Measurements from ENCODE around the gene CFAP20. TPM values are rescaled to one million over a fixed set of nuclear protein-coding genes. Genes with fewer than 3 reads are reported as not detected.
A peak's percentile ranks its signal among the peaks of the same experiment; 100 is the strongest.

The CFAP20 gene
- total RNA-seq, 1 experiment from 2014 or later = 60.4 TPM

DNA sequence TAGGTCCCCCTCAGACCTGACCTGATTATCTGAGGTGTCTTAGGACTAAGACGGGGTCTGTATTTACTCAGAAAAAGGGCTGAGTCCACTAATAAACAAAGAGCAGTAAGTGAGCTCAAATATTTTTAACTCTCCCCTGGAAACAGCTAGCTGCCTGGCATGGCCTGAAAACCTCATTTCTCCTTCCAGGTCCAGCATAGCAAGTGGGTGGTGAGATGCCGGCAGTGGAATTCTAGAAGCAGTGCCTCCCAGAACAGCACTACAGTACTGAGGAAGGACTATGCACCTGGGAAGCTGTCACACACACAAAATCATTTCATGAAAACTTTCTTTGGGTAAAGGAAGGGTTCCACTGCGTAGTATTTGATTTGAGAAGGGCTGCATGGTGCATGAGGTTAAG is 29.5 kb upstream of the CFAP20 start:
- Histone ChIP-seq H2AFZ (ENCODE audit: low read length) (no peak overlapping the region), H3K27ac (ENCODE audit: insufficient read length, low read depth, low read length) (no peak overlapping the region), H4K5ac (ENCODE audit: insufficient read length, low read depth, low read length) (no peak overlapping the region), H3K56ac (ENCODE audit: insufficient read length, low read depth, low read length) (no peak overlapping the region), H4K91ac (ENCODE audit: insufficient read length, low read depth, low read length) (no peak overlapping the region), H3K27me3 (ENCODE audit: insufficient read depth, low read length) (no peaks in the 10 kb centered on the region), H3K4ac (ENCODE audit: low read depth, low read length) (no peak overlapping the region), H3K23me2 (ENCODE audit: insufficient read length, low read depth, low read length, poor library complexity, severe bottlenecking) (no peaks in the 10 kb centered on the region), H3K9me3 (ENCODE audit: control insufficient read depth, low read depth, low read length) (no peaks in the 10 kb centered on the region), H2BK12ac (ENCODE audit: insufficient read length, low read depth, low read length) (no peak overlapping the region), H2BK15ac (ENCODE audit: low read depth, low read length) (no peak overlapping the region), H3K23ac (ENCODE audit: insufficient read length, low read depth, low read length) (no peak overlapping the region), H3K4me2 (ENCODE audit: insufficient read depth, insufficient read length, low read length) (no peak overlapping the region), H3K18ac (ENCODE audit: insufficient read length, low read depth, low read length) (no peak overlapping the region), H3K9ac (ENCODE audit: extremely low read depth, insufficient read length, low read length) (no peak overlapping the region), H2BK120ac (ENCODE audit: low read depth, low read length, poor library complexity, severe bottlenecking) (no peak overlapping the region), H3K4me1 (ENCODE audit: insufficient read depth, low read length) (no peaks in the 10 kb centered on the region), H3K79me2 (ENCODE audit: insufficient read depth, low read length) (no peaks in the 10 kb centered on the region), H3T11ph (ENCODE audit: low read length) (no peak overlapping the region), H3K79me1 (ENCODE audit: insufficient read depth, low read depth, low read length, poor library complexity, severe bottlenecking) (no peaks in the 10 kb centered on the region), H4K8ac (replicated peaks; ENCODE audit: insufficient read length, low read depth, low read length) (no peak overlapping the region), H2BK20ac (ENCODE audit: low read depth, low read length, poor library complexity, severe bottlenecking) (no peak overlapping the region), H2AK5ac (ENCODE audit: insufficient read length, low read length) (no peak overlapping the region), H4K20me1 (ENCODE audit: control insufficient read depth, insufficient read depth, insufficient read length) (no peaks in the 10 kb centered on the region), H3K14ac (ENCODE audit: insufficient read depth, low read length) (no peak overlapping the region), H2BK5ac (ENCODE audit: insufficient read length, low read length) (no peak overlapping the region)
- Mint-ChIP-seq H3K36me3 (ENCODE audit: insufficient read depth in 1 of 3, low read depth in 3 of 3) (peaks cover 10 to 41% (median 28%) of the 10 kb centered on the region in 3 experiments; a peak in 6 of 7 replicates), H3K27me3 (ENCODE audit: low read depth) (no peaks in the 10 kb centered on the region), H3K4me1 (no peaks in the 10 kb centered on the region), H3K4me3 (no peak overlapping the region), H3K27ac (peak overlapping the region in 2 of 3 experiments; percentile 14 to 61; a peak in 1 of 7 replicates), H3K9me3 (no peaks in the 10 kb centered on the region)
- DNase-seq = no peak
- TF ChIP-seq, protein P1, sequence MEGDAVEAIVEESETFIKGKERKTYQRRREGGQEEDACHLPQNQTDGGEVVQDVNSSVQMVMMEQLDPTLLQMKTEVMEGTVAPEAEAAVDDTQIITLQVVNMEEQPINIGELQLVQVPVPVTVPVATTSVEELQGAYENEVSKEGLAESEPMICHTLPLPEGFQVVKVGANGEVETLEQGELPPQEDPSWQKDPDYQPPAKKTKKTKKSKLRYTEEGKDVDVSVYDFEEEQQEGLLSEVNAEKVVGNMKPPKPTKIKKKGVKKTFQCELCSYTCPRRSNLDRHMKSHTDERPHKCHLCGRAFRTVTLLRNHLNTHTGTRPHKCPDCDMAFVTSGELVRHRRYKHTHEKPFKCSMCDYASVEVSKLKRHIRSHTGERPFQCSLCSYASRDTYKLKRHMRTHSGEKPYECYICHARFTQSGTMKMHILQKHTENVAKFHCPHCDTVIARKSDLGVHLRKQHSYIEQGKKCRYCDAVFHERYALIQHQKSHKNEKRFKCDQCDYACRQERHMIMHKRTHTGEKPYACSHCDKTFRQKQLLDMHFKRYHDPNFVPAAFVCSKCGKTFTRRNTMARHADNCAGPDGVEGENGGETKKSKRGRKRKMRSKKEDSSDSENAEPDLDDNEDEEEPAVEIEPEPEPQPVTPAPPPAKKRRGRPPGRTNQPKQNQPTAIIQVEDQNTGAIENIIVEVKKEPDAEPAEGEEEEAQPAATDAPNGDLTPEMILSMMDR (conservative IDR thresholded peaks at IDR 0.05) = no peak
- no CpG with 5 or more reads among the region's 3 CpGs for WGBS (ENCODE audit: extremely low coverage, insufficient read length, low lambda C conversion rate)

All from H9 (cell line).